SK-N-SH treated with all-trans-retinoic acid at 6 μM for 48 hours (cell line): ENCODE measurements around the gene ATP9A.

Experiments used
- ATAC-seq: fragments of 200-7000 bp; cut with Tn5 transposase; 3 replicates; pipeline ENCODE4 v1.9.1; 2020; ENCODE audit warnings: mild to moderate bottlenecking, moderate library complexity
- ARNTL ChIP-seq: fragments of 450-650 bp; formaldehyde crosslinking; IDR thresholded peaks from 2 replicates; pipeline ENCODE4 v1.5.0; 2020; ENCODE audit warnings: low read depth, mild to moderate bottlenecking, moderate library complexity, borderline replicate concordance
- ESRRG ChIP-seq: fragments of 250-450 bp; sonication (Bioruptor Pico); IDR thresholded peaks from 2 replicates; pipeline ENCODE4 v1.6.1; 2021; ENCODE audit warnings: mild to moderate bottlenecking
- GLIS3 ChIP-seq: fragments of 250-450 bp; sonication (Bioruptor Pico); IDR thresholded peaks from 2 replicates; pipeline ENCODE4 v1.5.0; 2020; ENCODE audit warnings: mild to moderate bottlenecking, moderate library complexity
- ISL1 ChIP-seq: fragments of 250-450 bp; sonication (Bioruptor Pico); IDR thresholded peaks from 2 replicates; pipeline ENCODE4 v2.1.2; 2022; ENCODE audit warnings: mild to moderate bottlenecking, moderate library complexity
- OSR1 ChIP-seq: fragments of 250-450 bp; sonication (Bioruptor Pico); IDR thresholded peaks from 2 replicates; pipeline ENCODE4 v1.8.0; 2022; ENCODE audit warnings: moderate library complexity, mild to moderate bottlenecking, inconsistent platforms
- PPARA ChIP-seq: fragments of 250-450 bp; sonication (Bioruptor Pico); IDR thresholded peaks from 2 replicates; pipeline ENCODE4 v1.5.0; 2020; ENCODE audit warnings: mild to moderate bottlenecking, borderline replicate concordance
- RARB ChIP-seq: fragments of 250-450 bp; sonication (Bioruptor Pico); IDR thresholded peaks from 2 replicates; pipeline ENCODE4 v1.8.0; 2021; ENCODE audit warnings: mild to moderate bottlenecking, moderate library complexity
- SNAI2 ChIP-seq: fragments of 250-450 bp; sonication (Bioruptor Pico); IDR thresholded peaks from 2 replicates; pipeline ENCODE4 v1.5.0; 2020; ENCODE audit warnings: mild to moderate bottlenecking, moderate library complexity
- TOX ChIP-seq: fragments of 250-450 bp; sonication (Bioruptor Pico); IDR thresholded peaks from 2 replicates; pipeline ENCODE4 v1.8.0; 2021; ENCODE audit warnings: mild to moderate bottlenecking, moderate library complexity, borderline replicate concordance
- ZC3H10 ChIP-seq: fragments of 250-450 bp; sonication (Bioruptor Pico); IDR thresholded peaks from 2 replicates; pipeline ENCODE4 v1.5.1; 2021; ENCODE audit warnings: mild to moderate bottlenecking, moderate library complexity
- ZFP3 ChIP-seq: fragments of 250-450 bp; sonication (Bioruptor Pico); IDR thresholded peaks from 2 replicates; pipeline ENCODE4 v1.5.0; 2020; ENCODE audit warnings: mild to moderate bottlenecking, moderate library complexity
- ZNF70 ChIP-seq: fragments of 450-650 bp; formaldehyde crosslinking; IDR thresholded peaks from 2 replicates; pipeline ENCODE4 v1.5.0; 2020; ENCODE audit warnings: mild to moderate bottlenecking, moderate library complexity
- ZNF8 ChIP-seq: fragments of 450-650 bp; formaldehyde crosslinking; IDR thresholded peaks from 2 replicates; pipeline ENCODE4 v1.5.0; 2020; ENCODE audit warnings: mild to moderate bottlenecking, moderate library complexity
- TF ChIP-seq, protein P1 (sequence below): fragments of 250-450 bp; sonication (Bioruptor Pico); IDR thresholded peaks from 2 replicates; pipeline ENCODE4 v1.8.0; 2020; ENCODE audit warnings: mild to moderate bottlenecking, moderate library complexity, borderline replicate concordance
- TF ChIP-seq, protein P2 (sequence below): fragments of 250-450 bp; sonication (Bioruptor Pico); IDR thresholded peaks from 2 replicates; pipeline ENCODE4 v1.5.1; 2021; ENCODE audit warnings: mild to moderate bottlenecking, moderate library complexity
- TF ChIP-seq, protein P3 (sequence below): fragments of 250-450 bp; sonication (Bioruptor Pico); IDR thresholded peaks from 2 replicates; pipeline ENCODE4 v1.5.1; 2020; ENCODE audit warnings: low read depth, mild to moderate bottlenecking, moderate library complexity
- TF ChIP-seq, protein P4 (sequence below): fragments of 250-450 bp; sonication (Bioruptor Pico); IDR thresholded peaks from 2 replicates; pipeline ENCODE4 v1.5.0; 2020; ENCODE audit warnings: mild to moderate bottlenecking, moderate library complexity

Gene ATP9A

DNA sequence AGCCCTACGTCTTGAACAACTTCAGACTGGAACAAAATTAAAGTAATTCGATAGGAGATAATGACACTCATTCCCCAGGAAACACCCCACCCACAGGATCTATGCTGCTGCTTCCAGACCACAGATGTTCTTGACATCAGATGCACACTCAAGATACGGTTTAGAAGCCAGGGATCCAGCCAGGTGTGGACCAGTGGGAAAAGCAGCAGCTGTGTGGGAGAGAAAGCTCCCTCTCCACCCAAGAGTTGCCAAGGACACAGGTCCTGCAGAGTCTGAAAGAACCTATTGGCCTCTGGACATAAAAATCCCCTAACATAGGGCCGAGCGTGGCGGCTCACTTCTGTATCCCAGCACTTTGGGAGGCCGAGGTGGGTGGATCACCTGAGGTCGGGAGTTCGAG, 133.9 kb downstream of the ATP9A start (continued):
- TF ChIP-seq, protein P1, sequence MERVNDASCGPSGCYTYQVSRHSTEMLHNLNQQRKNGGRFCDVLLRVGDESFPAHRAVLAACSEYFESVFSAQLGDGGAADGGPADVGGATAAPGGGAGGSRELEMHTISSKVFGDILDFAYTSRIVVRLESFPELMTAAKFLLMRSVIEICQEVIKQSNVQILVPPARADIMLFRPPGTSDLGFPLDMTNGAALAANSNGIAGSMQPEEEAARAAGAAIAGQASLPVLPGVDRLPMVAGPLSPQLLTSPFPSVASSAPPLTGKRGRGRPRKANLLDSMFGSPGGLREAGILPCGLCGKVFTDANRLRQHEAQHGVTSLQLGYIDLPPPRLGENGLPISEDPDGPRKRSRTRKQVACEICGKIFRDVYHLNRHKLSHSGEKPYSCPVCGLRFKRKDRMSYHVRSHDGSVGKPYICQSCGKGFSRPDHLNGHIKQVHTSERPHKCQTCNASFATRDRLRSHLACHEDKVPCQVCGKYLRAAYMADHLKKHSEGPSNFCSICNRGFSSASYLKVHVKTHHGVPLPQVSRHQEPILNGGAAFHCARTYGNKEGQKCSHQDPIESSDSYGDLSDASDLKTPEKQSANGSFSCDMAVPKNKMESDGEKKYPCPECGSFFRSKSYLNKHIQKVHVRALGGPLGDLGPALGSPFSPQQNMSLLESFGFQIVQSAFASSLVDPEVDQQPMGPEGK (CRISPR knock-in tag), result no peak
- no peak for TF ChIP-seq ZC3H10 (CRISPR knock-in tag)
- TF ChIP-seq, protein P2, sequence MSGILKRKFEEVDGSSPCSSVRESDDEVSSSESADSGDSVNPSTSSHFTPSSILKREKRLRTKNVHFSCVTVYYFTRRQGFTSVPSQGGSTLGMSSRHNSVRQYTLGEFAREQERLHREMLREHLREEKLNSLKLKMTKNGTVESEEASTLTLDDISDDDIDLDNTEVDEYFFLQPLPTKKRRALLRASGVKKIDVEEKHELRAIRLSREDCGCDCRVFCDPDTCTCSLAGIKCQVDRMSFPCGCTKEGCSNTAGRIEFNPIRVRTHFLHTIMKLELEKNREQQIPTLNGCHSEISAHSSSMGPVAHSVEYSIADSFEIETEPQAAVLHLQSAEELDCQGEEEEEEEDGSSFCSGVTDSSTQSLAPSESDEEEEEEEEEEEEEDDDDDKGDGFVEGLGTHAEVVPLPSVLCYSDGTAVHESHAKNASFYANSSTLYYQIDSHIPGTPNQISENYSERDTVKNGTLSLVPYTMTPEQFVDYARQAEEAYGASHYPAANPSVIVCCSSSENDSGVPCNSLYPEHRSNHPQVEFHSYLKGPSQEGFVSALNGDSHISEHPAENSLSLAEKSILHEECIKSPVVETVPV (CRISPR knock-in tag), result no peak

DNA sequence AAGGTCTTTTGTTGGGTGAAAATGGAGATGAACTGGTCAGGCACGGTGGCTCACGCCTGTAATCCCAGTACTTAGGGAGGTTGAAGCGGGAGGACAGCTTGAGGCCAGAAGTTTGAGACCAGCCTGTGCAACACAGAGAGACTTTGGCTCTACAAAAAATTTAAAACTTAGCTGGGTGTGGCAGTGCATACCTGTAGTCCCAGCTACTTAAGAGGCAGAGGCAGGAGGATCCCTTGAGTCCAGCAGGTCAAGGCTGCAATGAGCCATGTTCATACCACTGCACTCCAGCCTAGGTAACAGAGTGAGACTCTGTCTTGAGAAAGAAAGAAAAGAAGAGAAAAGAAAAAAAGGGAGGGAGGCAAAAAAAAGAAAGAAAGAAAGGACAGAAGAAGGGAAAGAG, 134.8 kb downstream of the ATP9A start:
- TF ChIP-seq, protein P3, sequence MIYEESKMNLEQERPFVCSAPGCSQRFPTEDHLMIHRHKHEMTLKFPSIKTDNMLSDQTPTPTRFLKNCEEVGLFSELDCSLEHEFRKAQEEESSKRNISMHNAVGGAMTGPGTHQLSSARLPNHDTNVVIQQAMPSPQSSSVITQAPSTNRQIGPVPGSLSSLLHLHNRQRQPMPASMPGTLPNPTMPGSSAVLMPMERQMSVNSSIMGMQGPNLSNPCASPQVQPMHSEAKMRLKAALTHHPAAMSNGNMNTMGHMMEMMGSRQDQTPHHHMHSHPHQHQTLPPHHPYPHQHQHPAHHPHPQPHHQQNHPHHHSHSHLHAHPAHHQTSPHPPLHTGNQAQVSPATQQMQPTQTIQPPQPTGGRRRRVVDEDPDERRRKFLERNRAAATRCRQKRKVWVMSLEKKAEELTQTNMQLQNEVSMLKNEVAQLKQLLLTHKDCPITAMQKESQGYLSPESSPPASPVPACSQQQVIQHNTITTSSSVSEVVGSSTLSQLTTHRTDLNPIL (CRISPR knock-in tag), result no peak
- ATAC-seq, result no peak

DNA sequence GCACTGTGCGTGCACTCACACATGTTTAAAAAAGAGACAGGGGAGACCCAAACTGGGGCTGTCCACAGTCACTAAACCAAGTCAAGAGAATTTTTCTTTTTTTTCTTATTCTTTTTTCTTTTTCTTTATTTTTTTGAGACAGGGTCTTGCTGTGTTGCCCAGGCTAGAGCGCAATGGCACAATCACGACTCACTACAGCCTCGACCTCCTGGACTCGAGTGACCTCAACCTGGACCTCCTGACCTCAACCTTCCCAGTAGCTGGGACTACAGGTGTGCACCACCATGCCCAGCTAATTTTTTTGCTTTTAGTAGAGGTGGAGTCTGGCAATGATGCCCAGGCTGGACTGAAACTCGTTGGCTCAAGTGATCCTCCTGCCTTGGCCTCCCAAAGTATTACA, 136.2 kb downstream of the ATP9A start:
- ATAC-seq, result no peak
- no peak for TF ChIP-seq SNAI2 (CRISPR knock-in tag)
- TF ChIP-seq, protein P4, sequence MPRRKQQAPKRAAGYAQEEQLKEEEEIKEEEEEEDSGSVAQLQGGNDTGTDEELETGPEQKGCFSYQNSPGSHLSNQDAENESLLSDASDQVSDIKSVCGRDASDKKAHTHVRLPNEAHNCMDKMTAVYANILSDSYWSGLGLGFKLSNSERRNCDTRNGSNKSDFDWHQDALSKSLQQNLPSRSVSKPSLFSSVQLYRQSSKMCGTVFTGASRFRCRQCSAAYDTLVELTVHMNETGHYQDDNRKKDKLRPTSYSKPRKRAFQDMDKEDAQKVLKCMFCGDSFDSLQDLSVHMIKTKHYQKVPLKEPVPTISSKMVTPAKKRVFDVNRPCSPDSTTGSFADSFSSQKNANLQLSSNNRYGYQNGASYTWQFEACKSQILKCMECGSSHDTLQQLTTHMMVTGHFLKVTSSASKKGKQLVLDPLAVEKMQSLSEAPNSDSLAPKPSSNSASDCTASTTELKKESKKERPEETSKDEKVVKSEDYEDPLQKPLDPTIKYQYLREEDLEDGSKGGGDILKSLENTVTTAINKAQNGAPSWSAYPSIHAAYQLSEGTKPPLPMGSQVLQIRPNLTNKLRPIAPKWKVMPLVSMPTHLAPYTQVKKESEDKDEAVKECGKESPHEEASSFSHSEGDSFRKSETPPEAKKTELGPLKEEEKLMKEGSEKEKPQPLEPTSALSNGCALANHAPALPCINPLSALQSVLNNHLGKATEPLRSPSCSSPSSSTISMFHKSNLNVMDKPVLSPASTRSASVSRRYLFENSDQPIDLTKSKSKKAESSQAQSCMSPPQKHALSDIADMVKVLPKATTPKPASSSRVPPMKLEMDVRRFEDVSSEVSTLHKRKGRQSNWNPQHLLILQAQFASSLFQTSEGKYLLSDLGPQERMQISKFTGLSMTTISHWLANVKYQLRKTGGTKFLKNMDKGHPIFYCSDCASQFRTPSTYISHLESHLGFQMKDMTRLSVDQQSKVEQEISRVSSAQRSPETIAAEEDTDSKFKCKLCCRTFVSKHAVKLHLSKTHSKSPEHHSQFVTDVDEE, result 0 out of 2 replicates have a peak, but pooled peaks have one; percentile 8
- TF ChIP-seq, all 23 proteins: peak for 1

DNA sequence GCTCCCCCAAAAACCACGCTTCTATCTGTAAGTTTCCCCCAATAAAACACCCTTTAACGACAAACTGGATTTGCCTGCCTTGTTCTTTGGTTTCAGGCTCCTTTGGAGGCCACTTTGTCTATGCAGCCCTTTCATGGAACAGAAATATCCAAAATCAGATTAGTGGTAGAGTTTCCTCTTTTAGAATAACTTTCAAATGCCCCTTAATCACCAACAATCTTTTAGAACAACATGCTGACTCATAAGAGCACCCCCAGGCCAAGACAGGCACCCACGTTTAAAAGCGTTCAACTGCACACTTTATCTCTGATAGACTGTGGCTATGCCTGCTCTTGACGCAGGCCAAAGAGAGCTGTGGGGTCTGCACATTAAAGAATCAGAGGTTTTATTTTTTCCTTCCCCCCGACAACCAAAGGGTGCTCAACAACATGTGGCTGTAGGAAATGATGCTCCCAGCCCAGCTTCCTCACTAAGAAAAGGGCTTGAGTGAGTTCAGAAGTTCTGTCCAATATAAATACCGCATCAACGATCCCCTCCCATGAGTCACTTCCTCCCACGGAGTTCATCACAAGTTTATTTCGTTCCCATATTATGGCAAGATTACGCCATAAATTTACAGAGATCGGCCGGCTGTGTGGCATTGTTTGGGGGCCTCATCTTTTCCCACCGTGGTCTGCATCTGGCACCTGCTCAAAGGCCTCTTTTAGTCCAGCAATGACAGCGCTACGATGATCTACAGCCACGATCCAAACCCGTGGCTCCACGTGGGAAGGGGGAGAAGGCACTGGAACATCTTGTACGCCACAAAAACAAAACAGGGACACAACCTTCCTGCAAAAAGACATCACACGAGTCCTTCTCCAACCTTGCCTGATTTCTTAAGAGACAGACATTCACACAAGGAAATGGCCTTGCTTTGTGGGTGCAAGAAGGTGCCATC, 136.9 kb downstream of the ATP9A start:
- ATAC-seq, result peak; percentile 95
- no peak for TF ChIP-seq ZNF70 (CRISPR knock-in tag)
- peak; percentile 71; the same call in 1 of the 2 replicates for TF ChIP-seq GLIS3 (CRISPR knock-in tag)
- peak; percentile 76 for TF ChIP-seq ISL1
- TF ChIP-seq ZNF8, result no peak
- TF ChIP-seq PPARA (CRISPR knock-in tag), result no peak
- TF ChIP-seq TOX (CRISPR knock-in tag), result 0 out of 2 replicates have a peak, but pooled peaks have one; percentile 3
- TF ChIP-seq ZC3H10 (CRISPR knock-in tag), result peak; percentile 89
- TF ChIP-seq, protein P3 (CRISPR knock-in tag), result peak; percentile 12; the same call in 1 of the 2 replicates
- TF ChIP-seq, protein P1 (CRISPR knock-in tag), result peak; percentile 49
- peak; percentile 84 for TF ChIP-seq SNAI2 (CRISPR knock-in tag)
- TF ChIP-seq, protein P4, result peak; percentile 75
- TF ChIP-seq, protein P2 (CRISPR knock-in tag), result no peak; the same call in 1 of the 2 replicates
- TF ChIP-seq ESRRG, result 0 out of 2 replicates have a peak, but pooled peaks have one; percentile 10
- TF ChIP-seq ARNTL, result no peak
- peak; percentile 86 for TF ChIP-seq ZFP3
- peak; percentile 66; the same call in 1 of the 2 replicates for TF ChIP-seq RARB
- TF ChIP-seq OSR1 (CRISPR knock-in tag), result peak; percentile 58; the same call in 1 of the 2 replicates
